Measurements from ENCODE around the gene LRRC41. TPM values are rescaled to one million over a fixed set of nuclear protein-coding genes. Genes with fewer than 3 reads are reported as not detected.

Gene LRRC41
- total RNA-seq, 6 donors from 2014 or later, result 49.7 to 97.4 (median 52.8) TPM

GRCh38 chr1:46274225-46275029 lies 29.0 kb downstream of the LRRC41 start:
- Histone ChIP-seq H3K9me3 (no peaks in the 10 kb centered on the region), H3K27me3 (no peaks in the 10 kb centered on the region), H3K4me1 (no peaks in the 10 kb centered on the region), H3K4me3 (no peak overlapping the region), H3K27ac (no peak overlapping the region), H3K36me3 (peaks cover 0 to 19% (median 14%) of the 10 kb centered on the region in 4 donors)
- no peak for DNase-seq
- TF ChIP-seq CTCF (IDR thresholded peaks at IDR 0.05) (no peak), EP300 (IDR thresholded peaks at IDR 0.05) (no peak), POLR2AphosphoS5 (IDR thresholded peaks at IDR 0.05) (no peak), POLR2A (IDR thresholded peaks at IDR 0.05) (no peak)
- 98 to 99% methylated on average over 6 of the region's 6 CpGs for WGBS, 2 donors
- ATAC-seq (ENCODE audit: low FRiP score in 2 of 2), result peak in 1 of 2 donors; percentile 32

- Histone ChIP-seq H3K27ac (no peak overlapping the region), H3K4me3 (no peak overlapping the region), H3K9me3 (no peaks in the 10 kb centered on the region), H3K4me1 (no peaks in the 10 kb centered on the region), H3K36me3 (no peaks in the 10 kb centered on the region), H3K27me3 (no peaks in the 10 kb centered on the region)
- ATAC-seq (ENCODE audit: low FRiP score in 2 of 2) (no peak), DNase-seq (no peak)
- TF ChIP-seq EP300 (IDR thresholded peaks at IDR 0.05) (no peak), POLR2A (IDR thresholded peaks at IDR 0.05) (no peak), POLR2AphosphoS5 (IDR thresholded peaks at IDR 0.05) (no peak), CTCF (IDR thresholded peaks at IDR 0.05) (no peak)
- 89 to 93% methylated on average over 1 of the region's 1 CpG for WGBS, 2 donors
Observed at GRCh38 chr1:46268578-46268977, 34.8 kb downstream of the LRRC41 start.

GRCh38 chr1:46263146-46263545 lies 40.3 kb downstream of the LRRC41 start:
- H3K27me3 ChIP-seq, result no peaks in the 10 kb centered on the region
- H3K9me3 ChIP-seq, result no peaks in the 10 kb centered on the region
- no peak overlapping the region for H3K27ac ChIP-seq
- no peak for DNase-seq
- 87 to 91% methylated on average over 2 of the region's 2 CpGs for WGBS, 2 donors
- TF ChIP-seq EP300 (IDR thresholded peaks at IDR 0.05) (no peak), POLR2AphosphoS5 (IDR thresholded peaks at IDR 0.05) (no peak), CTCF (IDR thresholded peaks at IDR 0.05) (no peak), POLR2A (IDR thresholded peaks at IDR 0.05) (no peak)
- no peaks in the 10 kb centered on the region for H3K36me3 ChIP-seq
- no peak for ATAC-seq (ENCODE audit: low FRiP score in 2 of 2)
- H3K4me3 ChIP-seq, result no peak overlapping the region
- no peaks in the 10 kb centered on the region for H3K4me1 ChIP-seq

GRCh38 chr1:46262508-46262907 lies 40.9 kb downstream of the LRRC41 start:
- no peaks in the 10 kb centered on the region for H3K4me1 ChIP-seq
- no peak for DNase-seq
- ATAC-seq (ENCODE audit: low FRiP score in 2 of 2), result no peak
- TF ChIP-seq CTCF (IDR thresholded peaks at IDR 0.05) (no peak), EP300 (IDR thresholded peaks at IDR 0.05) (no peak), POLR2AphosphoS5 (IDR thresholded peaks at IDR 0.05) (no peak), POLR2A (IDR thresholded peaks at IDR 0.05) (no peak)
- no peak overlapping the region for H3K4me3 ChIP-seq
- WGBS, 2 donors, result 100% methylated on average over 1 of the region's 1 CpG
- no peaks in the 10 kb centered on the region for H3K9me3 ChIP-seq
- H3K36me3 ChIP-seq, result no peaks in the 10 kb centered on the region
- H3K27ac ChIP-seq, result no peak overlapping the region
- H3K27me3 ChIP-seq, result no peaks in the 10 kb centered on the region

- Histone ChIP-seq H3K9me3 (no peaks in the 10 kb centered on the region), H3K36me3 (no peaks in the 10 kb centered on the region), H3K27me3 (no peaks in the 10 kb centered on the region), H3K4me3 (no peak overlapping the region), H3K27ac (no peak overlapping the region), H3K4me1 (no peaks in the 10 kb centered on the region)
- 92 to 96% methylated on average over 2 of the region's 2 CpGs for WGBS, 2 donors
- ATAC-seq (ENCODE audit: low FRiP score in 2 of 2), result no peak
- no peak for DNase-seq
- TF ChIP-seq POLR2A (IDR thresholded peaks at IDR 0.05), result no peak
- no peak for TF ChIP-seq EP300 (IDR thresholded peaks at IDR 0.05)
- TF ChIP-seq POLR2AphosphoS5 (IDR thresholded peaks at IDR 0.05), result no peak
- TF ChIP-seq CTCF (IDR thresholded peaks at IDR 0.05), result no peak
Observed at GRCh38 chr1:46256523-46256922, 46.9 kb downstream of the LRRC41 start.
